ENCODE measurements around the gene RBM48.

RBM48 gene

GRCh38 chr7:92513167-92513902 lies 15.3 kb upstream of the RBM48 start:
- no peak overlapping the region for H3K4me3 ChIP-seq (ENCODE audit: control insufficient read depth, low read depth, low read length)
- TF ChIP-seq CTCF (conservative IDR thresholded peaks at IDR 0.05; ENCODE audit: control insufficient read depth, insufficient read depth, low read depth, low read length): no peak
- no peak for DNase-seq (ENCODE audit: low read depth)

DNA sequence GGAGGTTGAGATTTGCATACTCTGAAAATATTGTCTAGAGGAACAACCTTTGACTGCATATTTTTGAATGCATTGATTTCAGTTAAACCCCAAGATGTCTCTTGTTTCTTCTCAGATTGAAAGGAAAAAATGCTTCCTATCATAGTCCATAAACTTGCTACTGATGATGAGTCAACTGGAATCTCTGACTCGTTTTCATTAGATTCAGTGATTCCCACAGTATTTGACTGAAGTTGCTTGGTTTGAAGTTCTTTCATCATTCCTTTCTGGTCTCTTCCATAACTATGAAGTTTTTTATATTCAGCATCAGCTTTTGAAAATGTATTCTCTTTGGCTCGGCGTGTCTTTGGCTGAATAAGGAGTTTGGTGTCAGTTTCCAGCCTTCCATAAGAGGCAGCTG lies 11.0 kb upstream of the RBM48 start:
- TF ChIP-seq CTCF (conservative IDR thresholded peaks at IDR 0.05; ENCODE audit: control insufficient read depth, insufficient read depth, low read depth, low read length): no peak
- no peak overlapping the region for H3K4me3 ChIP-seq (ENCODE audit: control insufficient read depth, low read depth, low read length)
- DNase-seq (ENCODE audit: low read depth): peak; percentile 14

GRCh38 chr7:92520024-92520423 lies 8.6 kb upstream of the RBM48 start:
- TF ChIP-seq CTCF (conservative IDR thresholded peaks at IDR 0.05; ENCODE audit: control insufficient read depth, insufficient read depth, low read depth, low read length): no peak
- DNase-seq (ENCODE audit: low read depth): no peak
- no peak overlapping the region for H3K4me3 ChIP-seq (ENCODE audit: control insufficient read depth, low read depth, low read length)

- no peak for TF ChIP-seq CTCF (conservative IDR thresholded peaks at IDR 0.05; ENCODE audit: control insufficient read depth, insufficient read depth, low read depth, low read length)
- DNase-seq (ENCODE audit: low read depth): no peak
- H3K4me3 ChIP-seq (ENCODE audit: control insufficient read depth, low read depth, low read length): no peak overlapping the region
These were observed 5.5 kb upstream of the RBM48 start for GRCh38 chr7:92523110-92523509.

GRCh38 chr7:92527300-92528187 lies 1.1 kb upstream of the RBM48 start:
- DNase-seq (ENCODE audit: low read depth): peak; percentile 58
- peak overlapping the region; percentile 86 for H3K4me3 ChIP-seq (ENCODE audit: control insufficient read depth, low read depth, low read length)
- no peak for TF ChIP-seq CTCF (conservative IDR thresholded peaks at IDR 0.05; ENCODE audit: control insufficient read depth, insufficient read depth, low read depth, low read length)

GRCh38 chr7:92528958-92529264 lies 316 bp downstream of the RBM48 start:
- no peak for TF ChIP-seq CTCF (conservative IDR thresholded peaks at IDR 0.05; ENCODE audit: control insufficient read depth, insufficient read depth, low read depth, low read length)
- no peak for DNase-seq (ENCODE audit: low read depth)
- H3K4me3 ChIP-seq (ENCODE audit: control insufficient read depth, low read depth, low read length): peak overlapping the region; percentile 100

Data from fibroblast of mammary gland (primary cell).